ENCODE measurements around the gene PDE3A.

The PDE3A gene

GRCh38 chr12:20731274-20731673 is 362.9 kb downstream of the PDE3A start:
- Histone ChIP-seq H3K4me1 (ENCODE audit: control insufficient read depth, insufficient read depth, low read length) (no peaks in the 10 kb centered on the region), H3K27me3 (ENCODE audit: control insufficient read depth in 1 of 2, insufficient read depth in 2 of 2, low read length in 2 of 2) (no peaks in the 10 kb centered on the region), H3K9me3 (ENCODE audit: control insufficient read depth in 2 of 2, low read length in 2 of 2) (no peaks in the 10 kb centered on the region), H3K9ac (ENCODE audit: low read length in 2 of 2) (no peak overlapping the region), H3K36me3 (ENCODE audit: control insufficient read depth in 2 of 2, insufficient read depth in 2 of 2, low read length in 2 of 2) (no peaks in the 10 kb centered on the region), H3K27ac (ENCODE audit: low read length) (no peak overlapping the region), H3K4me3 (ENCODE audit: low read length in 2 of 2) (no peak overlapping the region)

All from stomach smooth muscle (tissue), 2 donors.